ENCODE results near the gene FFAR1.
"Not testable (repeated sequence)": the region's sequence is repeated elsewhere in the genome, so short reads cannot be mapped to it uniquely, and the experiment has no call there.

The FFAR1 gene

DNA sequence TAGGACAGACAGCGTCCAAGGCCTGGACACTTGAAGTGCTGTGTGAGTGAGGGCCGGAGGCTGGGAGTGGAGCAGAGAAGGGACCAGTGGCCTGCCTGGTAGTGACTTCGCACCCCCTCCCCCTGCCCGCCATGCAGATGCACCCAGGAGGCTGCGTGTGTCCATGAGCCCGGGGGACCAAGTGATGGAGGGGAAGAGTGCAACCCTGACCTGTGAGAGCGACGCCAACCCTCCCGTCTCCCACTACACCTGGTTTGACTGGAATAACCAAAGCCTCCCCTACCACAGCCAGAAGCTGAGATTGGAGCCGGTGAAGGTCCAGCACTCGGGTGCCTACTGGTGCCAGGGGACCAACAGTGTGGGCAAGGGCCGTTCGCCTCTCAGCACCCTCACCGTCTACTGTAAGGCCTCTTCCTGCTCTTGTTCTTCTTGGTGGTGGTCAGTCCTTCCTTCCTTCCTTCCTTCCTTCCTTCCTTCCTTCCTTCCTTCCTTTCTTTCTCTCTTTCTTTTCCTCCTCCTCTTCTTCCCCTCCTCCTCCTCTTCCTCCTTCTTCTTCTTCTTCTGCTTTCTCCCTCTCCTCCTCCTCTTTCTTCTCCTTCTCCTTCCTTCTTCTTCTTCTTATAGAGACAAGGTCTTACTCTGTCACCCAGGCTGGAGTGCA is 6.0 kb upstream of the FFAR1 start:
- DNase-seq (ENCODE audit: low spot score): no peak

DNA sequence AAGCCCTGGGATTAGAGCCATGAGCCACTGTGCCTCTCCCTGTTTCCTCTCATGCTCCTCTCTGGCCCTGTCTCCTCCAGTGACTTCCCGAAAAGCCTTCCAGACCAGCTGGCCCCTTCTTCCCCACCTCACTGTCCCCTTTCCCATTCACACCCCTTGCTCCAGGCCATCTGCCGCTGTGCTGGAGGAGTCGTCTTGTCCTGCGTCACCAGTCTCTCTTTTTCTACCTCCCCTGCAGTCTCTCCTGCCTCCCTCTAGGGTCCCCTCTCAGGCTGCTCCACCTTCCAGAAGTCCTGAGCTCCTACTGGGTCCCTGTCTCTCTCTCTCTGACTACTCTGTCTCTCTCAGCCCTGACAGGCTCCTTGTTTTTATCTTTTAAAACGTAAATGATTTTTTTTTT is 5.3 kb upstream of the FFAR1 start:
- DNase-seq (ENCODE audit: low spot score): no peak

DNA sequence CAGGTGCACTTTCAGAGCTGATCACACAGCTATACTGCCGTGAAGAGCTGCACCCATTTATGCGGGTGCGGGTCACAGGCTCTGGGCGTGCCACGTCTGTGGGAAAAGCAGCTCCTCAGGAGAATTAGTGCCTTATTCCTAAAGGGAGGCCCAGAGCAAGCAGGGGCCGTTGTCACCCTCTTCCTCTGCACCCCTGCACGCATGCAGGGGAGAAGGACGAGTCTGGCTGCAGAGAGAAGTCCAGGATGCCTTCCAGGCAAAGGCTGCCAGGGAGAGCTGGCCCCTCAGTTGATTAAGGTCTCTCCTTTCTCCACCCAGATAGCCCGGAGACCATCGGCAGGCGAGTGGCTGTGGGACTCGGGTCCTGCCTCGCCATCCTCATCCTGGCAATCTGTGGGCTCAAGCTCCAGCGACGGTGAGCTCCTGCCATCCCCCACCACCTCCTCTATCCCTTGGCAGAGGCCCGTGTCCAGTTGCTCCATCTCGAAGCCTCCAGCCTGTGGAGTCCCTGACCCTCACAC is 3.1 kb upstream of the FFAR1 start:
- DNase-seq (ENCODE audit: low spot score): no peak

DNA sequence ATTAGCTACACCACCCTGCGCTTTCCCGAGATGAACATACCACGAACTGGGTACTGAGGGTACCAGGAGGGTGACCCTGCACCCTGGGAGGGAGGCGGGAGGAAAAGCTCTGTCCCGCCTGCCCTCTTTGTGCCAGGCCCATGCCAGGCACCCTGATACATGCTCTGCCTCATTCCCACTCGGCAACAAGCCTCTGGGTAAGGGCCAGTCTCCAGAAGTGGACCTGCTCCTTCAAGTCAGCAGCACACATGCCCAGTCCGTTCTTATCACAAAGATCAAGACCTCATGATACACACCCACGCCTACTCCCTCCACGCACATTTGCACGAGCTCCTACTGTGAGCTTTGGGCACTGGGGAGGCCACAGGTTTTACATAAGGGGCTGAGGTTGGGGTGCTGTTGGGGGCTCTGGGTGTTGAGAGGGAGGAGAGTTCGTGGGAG is 2.0 kb upstream of the FFAR1 start:
- no peak for DNase-seq (ENCODE audit: low spot score)

DNA sequence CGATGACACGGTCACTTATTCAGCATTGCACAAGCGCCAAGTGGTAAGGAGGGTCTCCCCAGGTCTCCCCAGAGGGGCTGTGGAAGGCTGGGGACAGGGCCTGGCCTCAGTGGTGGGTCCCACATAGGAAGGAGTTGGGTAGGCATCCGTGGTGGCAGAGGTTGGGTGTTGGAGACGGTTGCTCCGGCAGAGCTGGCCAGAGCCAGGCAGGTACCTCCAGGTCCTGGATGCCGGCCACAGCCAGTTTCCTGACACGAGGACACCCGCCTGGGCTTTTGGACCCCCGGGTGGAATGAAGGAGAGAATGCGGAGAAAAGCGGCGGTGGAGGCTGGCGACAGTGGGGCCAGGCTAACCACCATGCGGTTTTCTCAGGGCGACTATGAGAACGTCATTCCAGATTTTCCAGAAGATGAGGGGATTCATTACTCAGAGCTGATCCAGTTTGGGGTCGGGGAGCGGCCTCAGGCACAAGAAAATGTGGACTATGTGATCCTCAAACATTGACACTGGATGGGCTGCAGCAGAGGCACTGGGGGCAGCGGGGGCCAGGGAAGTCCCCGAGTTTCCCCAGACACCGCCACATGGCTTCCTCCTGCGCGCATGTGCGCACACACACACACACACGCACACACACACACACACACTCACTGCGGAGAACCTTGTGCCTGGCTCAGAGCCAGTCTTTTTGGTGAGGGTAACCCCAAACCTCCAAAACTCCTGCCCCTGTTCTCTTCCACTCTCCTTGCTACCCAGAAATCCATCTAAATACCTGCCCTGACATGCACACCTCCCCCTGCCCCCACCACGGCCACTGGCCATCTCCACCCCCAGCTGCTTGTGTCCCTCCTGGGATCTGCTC is 1.3 kb upstream of the FFAR1 start:
- no peak for DNase-seq (ENCODE audit: low spot score)

DNA sequence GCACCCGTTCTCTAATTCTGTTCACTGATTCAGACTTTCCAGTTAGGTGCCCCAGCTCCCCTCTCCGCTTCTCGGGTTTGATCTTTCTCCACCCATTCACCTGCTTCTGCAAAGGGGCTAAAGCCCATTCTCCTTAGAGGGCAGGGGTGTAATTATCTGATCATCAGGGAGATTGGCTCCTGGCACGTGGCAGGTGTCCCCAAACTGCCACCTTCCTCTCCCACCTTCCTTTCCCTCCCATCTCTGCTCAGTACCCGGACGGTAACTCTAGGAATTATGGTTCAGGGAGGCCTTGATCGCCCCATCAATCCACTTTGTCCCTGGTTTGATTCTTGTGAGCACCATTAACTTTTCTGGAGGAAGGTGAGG is 212 bp downstream of the FFAR1 start:
- no peak for DNase-seq (ENCODE audit: low spot score)

DNA sequence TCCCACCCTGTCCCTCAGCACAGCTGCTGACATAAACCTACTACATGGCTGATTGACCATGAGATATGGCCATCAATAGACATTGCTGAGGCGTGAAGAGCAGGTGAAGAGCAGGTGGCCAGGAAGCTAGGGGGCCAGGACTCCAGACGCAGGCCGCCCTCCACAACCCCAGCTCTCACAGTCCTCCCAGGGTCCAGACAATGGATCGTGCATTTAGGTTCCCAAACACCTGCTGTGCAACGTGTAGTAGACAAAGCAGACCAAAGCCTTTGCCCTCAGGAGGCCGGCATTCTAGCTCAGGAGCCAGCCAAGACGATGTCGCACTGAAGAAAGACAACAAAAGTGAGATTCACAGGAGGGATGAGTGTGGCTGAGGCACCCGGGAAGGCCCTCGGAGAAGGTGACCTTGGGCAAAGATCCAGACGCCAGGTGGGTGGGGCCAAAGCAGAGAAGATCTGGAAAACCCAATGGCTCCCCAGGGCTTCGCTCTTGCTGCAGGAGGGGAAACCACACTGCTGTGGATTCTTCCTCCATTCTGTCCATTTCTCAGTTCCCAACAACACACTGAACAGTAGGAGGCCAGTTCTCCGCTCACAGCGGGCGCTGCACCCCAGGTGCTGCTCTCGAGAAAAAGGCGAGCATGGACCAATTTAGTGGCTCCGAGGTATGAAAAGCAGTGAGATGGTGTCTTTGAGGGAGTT is 1.4 kb downstream of the FFAR1 start:
- DNase-seq (ENCODE audit: low spot score): no peak

DNA sequence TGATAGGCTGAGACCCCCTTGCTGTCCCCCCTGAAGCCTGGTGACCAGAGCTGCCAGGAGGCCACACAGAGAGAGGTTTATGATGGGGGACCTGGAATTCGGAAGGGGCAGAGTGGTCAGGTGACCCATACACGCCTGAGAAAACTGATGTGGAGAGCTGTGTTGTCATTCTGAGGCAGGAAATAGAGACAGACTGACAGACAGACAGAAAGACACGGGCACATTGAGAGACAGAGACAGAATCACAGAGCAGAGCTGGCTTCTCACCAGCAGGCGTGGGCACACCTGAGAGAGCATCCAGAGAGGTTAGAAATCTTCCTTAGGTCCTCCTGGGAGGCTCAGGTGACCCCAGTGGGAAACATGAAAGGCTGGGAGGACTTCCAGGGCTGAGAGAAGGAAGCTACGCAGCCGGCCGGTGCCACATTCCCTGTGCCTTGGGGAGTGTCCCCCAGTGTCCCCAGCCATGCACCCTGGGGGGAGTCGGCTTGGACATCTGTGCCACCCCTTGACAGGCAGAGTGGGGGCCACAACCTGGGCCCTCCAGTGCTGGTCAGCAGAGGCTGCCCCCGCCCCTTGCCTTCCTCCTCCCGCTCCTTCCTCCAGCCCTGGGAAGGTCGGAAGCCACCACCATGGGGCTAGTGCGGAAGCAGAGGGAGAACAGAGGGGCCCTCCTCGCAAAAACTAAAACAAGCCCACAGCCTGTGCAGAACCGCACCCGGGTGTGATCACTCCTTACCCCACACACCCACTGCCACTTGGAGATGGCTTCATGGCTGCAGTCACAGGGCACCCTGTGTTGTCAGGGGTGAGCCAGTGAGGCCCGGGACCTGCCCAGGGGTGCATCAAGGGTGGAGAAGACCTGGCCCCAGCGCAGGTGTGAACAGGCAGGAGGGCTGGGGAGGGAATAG is 2.2 kb downstream of the FFAR1 start:
- DNase-seq (ENCODE audit: low spot score): no peak

DNA sequence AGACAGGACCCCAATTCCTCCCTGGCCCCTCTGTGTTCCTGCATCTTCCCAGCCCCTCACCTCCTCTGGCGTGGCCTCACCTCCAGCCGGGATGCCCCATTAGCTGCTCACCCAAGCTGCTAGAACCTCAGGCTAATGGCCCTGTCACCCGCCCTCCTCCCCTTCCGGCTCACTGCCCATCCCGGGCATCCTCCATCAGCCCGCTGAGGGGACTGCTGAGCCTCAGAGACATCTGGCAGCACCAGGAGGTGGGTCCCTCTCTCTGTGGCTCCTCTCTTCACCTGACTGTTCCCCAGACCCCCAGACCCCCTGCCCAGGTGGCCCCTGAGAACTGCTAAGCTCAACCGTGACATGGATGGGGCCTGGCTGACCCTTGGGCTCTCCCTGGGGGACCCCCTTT is 2.9 kb downstream of the FFAR1 start:
- no peak for DNase-seq (ENCODE audit: low spot score)

DNA sequence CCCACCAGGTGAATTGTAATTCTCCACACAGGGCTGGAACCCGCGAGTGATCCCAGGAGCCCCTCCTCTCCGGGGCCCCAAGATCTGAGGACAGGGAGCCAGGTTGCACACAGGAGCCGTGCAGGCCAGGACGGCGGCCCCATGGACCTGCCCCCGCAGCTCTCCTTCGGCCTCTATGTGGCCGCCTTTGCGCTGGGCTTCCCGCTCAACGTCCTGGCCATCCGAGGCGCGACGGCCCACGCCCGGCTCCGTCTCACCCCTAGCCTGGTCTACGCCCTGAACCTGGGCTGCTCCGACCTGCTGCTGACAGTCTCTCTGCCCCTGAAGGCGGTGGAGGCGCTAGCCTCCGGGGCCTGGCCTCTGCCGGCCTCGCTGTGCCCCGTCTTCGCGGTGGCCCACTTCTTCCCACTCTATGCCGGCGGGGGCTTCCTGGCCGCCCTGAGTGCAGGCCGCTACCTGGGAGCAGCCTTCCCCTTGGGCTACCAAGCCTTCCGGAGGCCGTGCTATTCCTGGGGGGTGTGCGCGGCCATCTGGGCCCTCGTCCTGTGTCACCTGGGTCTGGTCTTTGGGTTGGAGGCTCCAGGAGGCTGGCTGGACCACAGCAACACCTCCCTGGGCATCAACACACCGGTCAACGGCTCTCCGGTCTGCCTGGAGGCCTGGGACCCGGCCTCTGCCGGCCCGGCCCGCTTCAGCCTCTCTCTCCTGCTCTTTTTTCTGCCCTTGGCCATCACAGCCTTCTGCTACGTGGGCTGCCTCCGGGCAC is 3.9 kb downstream of the FFAR1 start:
- no peak for DNase-seq (ENCODE audit: low spot score)

DNA sequence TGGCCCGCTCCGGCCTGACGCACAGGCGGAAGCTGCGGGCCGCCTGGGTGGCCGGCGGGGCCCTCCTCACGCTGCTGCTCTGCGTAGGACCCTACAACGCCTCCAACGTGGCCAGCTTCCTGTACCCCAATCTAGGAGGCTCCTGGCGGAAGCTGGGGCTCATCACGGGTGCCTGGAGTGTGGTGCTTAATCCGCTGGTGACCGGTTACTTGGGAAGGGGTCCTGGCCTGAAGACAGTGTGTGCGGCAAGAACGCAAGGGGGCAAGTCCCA is 4.4 kb downstream of the FFAR1 start:
- no peak for DNase-seq (ENCODE audit: low spot score)

DNA sequence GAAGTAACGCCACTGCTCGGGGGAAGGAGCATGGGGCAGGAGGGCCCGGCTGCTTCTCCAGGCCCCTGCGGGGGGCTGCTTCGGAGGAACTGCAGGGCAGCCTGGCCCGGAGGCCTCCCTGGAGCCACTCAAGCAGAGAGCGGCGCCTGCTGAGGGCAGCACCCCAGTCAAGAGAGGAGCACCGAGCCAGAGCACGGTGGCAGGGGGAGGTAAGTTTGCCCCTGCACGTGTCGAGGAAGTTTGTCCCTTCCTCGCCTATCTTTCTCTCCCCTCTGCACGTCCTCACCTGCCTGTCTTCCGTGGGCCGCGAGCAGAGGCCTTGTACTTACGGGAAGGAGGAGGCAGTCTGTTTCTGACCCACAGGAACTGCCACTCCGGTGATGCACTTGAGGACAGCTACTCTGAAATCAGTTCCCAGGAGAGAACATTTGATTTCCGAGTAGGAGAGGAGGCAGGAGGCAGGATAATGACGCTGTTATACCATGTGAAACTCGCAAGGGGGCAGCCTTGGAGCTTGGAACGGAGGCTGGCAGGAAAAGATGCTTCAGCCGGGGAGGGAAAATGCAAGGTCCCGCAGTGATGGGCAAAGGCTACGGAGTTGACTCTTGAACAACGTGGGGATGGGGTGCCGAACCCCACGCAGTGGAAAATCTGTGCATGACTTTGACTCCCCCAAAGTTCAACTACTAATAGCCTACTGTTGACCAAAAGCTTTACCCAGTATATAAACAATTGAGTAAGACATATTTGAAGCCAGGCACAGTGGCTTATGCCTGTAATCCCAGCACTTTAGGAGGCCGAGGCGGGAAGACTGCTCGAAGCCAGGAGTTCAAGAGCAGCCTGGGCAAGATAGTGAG is 5.0 kb downstream of the FFAR1 start:
- peak; percentile 89 for DNase-seq (ENCODE audit: low spot score)

DNA sequence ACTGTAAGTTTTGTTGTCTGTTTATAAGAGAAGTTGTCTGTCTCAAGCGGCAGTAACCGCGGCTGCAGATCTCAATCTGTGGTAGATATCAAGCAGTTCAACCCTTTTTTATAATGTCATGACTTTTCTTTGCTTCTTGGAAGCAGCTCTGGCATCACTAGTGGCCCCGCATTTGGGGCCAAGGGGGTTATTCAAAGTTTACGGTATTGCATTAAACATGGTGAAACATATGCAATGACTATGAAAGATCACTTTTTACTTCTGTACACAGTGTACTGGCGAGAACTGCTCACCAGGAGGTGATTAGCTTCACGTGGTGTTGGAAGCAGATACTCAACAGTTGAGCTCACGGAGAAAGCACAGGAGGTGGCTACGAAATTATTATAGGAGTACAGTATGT is 5.9 kb downstream of the FFAR1 start:
- DNase-seq (ENCODE audit: low spot score): no peak

DNA sequence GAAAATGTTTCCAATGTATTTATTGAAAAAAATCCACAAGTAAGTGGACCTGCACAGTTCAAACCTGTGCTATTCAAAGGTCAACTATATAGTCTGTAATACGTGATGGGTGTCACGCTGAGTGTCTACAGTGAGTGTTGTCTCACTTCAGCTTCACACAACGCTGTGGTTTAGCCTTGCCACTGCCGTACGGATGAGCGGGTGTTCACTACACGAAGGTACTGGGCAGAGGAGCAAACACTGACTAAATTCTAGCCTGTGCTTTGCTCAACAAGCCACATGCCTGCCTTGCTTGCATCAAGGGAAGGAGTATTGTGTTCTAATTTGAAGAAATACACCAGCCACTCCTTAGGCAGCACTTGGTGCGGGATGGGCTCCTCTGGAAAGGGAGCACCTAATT is 7.2 kb downstream of the FFAR1 start:
- DNase-seq (ENCODE audit: low spot score): no peak

DNA sequence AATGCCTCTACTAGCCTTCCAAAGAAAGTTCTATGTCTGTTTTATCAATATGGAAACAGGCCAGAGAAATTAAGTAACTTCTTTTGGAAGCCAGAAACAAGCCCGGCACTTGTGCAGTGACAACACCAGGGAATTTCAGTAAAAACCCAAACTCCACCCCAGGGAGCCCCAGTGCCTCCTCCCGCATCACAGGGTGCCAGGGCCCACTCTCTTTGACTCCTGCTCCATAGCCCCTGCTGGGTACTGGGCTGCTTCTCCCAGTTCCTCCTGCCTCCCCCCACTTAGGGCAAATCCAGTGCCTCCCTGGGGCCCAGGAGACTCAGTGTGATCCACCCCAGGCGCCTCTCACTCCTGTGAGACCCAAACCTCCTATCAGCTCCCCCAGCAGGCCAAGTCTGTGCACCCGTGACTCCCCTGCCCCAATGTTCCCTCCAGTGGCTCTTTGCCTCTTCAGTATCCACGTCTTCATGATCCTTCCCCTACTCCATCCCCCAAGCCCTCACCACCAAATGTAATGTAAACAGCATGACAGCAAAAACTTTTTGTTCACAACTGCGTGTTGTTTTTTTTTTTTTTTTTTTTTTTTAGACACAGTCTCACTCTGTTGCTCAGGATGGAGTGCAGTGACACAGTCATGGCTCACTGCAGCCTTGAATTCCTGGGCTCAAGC is 8.2 kb downstream of the FFAR1 start:
- no peak for DNase-seq (ENCODE audit: low spot score)

DNA sequence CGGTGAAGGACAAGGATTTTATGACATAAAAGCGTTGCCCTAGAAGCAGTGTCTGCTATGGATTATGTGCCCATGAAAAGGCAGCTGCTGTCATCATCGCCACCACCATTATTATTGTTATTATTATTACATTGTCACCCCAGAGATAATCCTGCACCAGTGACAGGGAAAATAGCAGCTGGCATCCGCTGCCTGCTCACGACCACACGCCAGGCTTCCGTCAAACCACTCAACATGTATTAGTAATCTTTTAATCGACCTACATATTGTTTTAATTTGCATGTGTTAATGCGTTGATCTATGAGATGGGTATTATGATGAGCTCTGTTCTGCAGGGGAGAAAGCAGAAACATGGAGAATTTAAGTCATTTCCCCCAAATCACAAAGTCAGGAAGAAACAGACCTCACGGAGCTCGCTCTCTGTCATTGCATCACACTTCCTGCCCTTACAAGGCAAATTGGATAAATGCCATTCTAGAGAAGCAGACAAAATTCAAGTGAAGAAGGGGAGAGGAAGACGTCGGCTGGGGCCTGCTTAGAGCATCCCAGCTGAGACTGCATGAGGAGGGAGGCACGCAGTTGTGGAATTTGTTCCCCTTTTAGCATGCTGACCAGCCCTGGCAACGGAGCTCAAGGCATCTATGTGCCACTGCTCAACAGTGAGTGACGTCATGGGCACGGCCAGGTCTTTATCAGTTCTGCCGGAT is 10.3 kb downstream of the FFAR1 start, which contains the start of gene FFAR3:
Gene FFAR3 (plus strand): TSS at position 594 of the 707 bp plus-strand sequence. CDS start 431 bp downstream, outside the sequence.
- DNase-seq (ENCODE audit: low spot score): peak; percentile 68

DNA sequence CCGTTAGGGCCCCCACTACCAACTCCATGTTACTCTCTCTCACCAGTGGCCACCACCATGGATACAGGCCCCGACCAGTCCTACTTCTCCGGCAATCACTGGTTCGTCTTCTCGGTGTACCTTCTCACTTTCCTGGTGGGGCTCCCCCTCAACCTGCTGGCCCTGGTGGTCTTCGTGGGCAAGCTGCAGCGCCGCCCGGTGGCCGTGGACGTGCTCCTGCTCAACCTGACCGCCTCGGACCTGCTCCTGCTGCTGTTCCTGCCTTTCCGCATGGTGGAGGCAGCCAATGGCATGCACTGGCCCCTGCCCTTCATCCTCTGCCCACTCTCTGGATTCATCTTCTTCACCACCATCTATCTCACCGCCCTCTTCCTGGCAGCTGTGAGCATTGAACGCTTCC is 11.1 kb downstream of the FFAR1 start:
- not testable (repeated sequence) for DNase-seq (ENCODE audit: low spot score)

DNA sequence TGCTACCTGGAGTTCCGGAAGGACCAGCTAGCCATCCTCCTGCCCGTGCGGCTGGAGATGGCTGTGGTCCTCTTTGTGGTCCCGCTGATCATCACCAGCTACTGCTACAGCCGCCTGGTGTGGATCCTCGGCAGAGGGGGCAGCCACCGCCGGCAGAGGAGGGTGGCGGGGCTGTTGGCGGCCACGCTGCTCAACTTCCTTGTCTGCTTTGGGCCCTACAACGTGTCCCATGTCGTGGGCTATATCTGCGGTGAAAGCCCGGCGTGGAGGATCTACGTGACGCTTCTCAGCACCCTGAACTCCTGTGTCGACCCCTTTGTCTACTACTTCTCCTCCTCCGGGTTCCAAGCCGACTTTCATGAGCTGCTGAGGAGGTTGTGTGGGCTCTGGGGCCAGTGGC is 11.7 kb downstream of the FFAR1 start:
- not testable (repeated sequence) for DNase-seq (ENCODE audit: low spot score)

DNA sequence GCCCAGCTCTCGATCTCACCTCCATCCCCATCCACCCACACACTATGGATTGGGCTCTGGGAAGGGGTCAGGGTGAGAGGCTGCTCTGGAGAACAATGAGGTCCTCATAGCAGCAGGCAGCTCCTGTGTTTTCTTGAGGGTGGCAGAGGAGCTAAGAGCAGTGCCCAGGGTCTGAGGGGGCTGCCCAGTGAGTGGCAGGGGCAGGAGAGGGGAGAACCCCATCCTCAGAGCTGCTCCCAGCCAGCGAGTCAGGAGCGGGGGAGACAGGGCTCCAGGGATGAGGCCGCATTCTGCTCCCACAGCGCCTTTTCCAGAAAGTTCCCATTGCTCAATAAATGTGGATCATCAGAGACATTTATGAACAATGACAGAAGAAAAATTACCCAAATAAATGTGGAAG is 12.4 kb downstream of the FFAR1 start:
- not testable (repeated sequence) for DNase-seq (ENCODE audit: low spot score)
